Peyer's patch (tissue), 4 donors: ENCODE measurements around the gene PTP4A2.

Experiments
- CTCF ChIP-seq, 6 experiments: fragments of 450-650 bp in 4 of 6; fragments of 200-600 bp in 2 of 6; sonication (generic) in 1 of 6; IDR thresholded peaks; one replicate each; pipeline ENCODE4 v1.5.1; 2017 to 2019; ENCODE audit warnings: antibody characterized with exemption in 6 of 6, mild to moderate bottlenecking in 3 of 6, moderate library complexity in 1 of 6
- POLR2A ChIP-seq, 2 donors: fragments of 450-650 bp; IDR thresholded peaks; one replicate each; pipeline ENCODE4 v1.5.1; 2017; ENCODE audit warnings: antibody characterized with exemption in 2 of 2, mild to moderate bottlenecking in 2 of 2, moderate library complexity in 2 of 2

DNA sequence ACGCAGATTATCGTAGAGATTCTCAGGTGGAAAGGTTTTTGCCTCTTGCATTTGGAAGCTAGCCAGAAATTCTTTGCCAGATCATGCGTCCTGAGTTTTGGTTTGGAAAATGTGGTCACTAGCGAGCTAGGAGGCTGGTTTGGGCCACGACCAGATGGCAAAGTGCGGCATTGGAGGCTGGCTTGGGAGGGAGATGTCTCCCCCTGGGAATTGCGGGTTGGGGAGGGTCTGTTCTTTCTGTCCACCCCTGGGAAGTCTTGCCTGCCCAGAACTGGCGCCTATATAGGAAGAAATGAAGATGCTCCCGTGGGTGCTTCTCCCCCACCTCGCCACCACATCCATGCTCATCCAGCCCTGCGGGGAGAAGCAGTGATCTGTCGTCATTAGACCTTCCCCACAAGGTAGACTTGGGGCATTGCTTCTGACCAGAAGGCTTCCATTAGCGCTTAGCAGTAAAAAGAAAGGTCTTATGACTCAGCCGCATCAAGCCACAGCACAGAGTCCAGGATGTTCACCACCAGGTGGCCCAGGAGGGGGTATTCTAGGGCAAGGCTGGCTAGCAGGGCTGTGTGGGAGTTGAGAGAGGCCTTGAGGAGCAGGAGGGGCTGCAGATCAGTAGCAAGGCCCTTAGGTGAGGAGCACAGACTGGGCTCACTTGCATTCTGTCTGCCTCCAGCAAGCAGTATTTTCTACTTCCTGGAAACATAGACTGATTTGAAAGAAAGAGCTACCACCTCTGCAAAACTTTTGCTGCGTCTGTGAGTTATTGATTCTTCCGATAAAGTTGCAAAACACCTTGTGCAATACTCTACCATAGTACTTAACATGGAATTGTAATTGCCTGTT is 1.5 kb upstream of the PTP4A2 start:
- peak; percentile 29 to 83 (median 62) for TF ChIP-seq CTCF (IDR thresholded peaks at IDR 0.05)
- no peak for TF ChIP-seq POLR2A (IDR thresholded peaks at IDR 0.05)
